A375 (cell line): ENCODE measurements around the gene TIPRL. TPM values are rescaled to one million over a fixed set of nuclear protein-coding genes. Genes with fewer than 3 reads are reported as not detected.

ENCODE experiments used
- small RNA-seq: library from RNA; depleted of rRNA; stranded (forward); fragments of <200 nt; gene quantifications from one replicate; pipeline ENCODE3, GENCODE V24; 2014
- total RNA-seq: library from RNA; depleted of rRNA; stranded (reverse); fragments of >200 nt; shearing (Covaris generic); gene quantifications from 2 replicates; pipeline ENCODE4 v1.2.3, GENCODE V29; 2014; rRNA removed

The TIPRL gene
- total RNA-seq = 80.7 and 94.4 TPM in 2 replicates

GRCh38 chr1:168178638-168179437 lies at the start of gene TIPRL:
Gene TIPRL (plus strand): TSS chr1:168178962. CDS start chr1:168179078, 116 bp downstream.

GRCh38 chr1:168136709-168137514 lies 41.9 kb upstream of the TIPRL start, which contains the start of gene GPR161:
Gene GPR161 (minus strand): TSS chr1:168136930. CDS start chr1:168104850, 32,080 bp downstream.

GRCh38 chr1:168225476-168226190 lies 46.9 kb downstream of the TIPRL start, which contains the start of gene SFT2D2:
Gene SFT2D2 (plus strand): TSS chr1:168226004. CDS start chr1:168226080, 76 bp downstream.

Small RNAs within 50 kb of the gene (small RNA-seq; reads per million reads assigned to genes)
- gene AL021397.1 = not detected

Other genes starting within 250 kb of the TIPRL start
- gene DCAF6, start 242.3 kb upstream of the TIPRL start, total RNA-seq = 34.3 and 39.2 TPM in 2 replicates
- 28.8 and 30.3 TPM in 2 replicates for gene MPC2, start 241.9 kb upstream of the TIPRL start, total RNA-seq
- gene GPR161, start 42.0 kb upstream of the TIPRL start, total RNA-seq = 8.9 and 9.9 TPM in 2 replicates
- gene SFT2D2, start 47.0 kb downstream of the TIPRL start, total RNA-seq = 38.2 and 44.0 TPM in 2 replicates
- gene TBX19, start 101.9 kb downstream of the TIPRL start, total RNA-seq = 0.98 and 1.0 TPM in 2 replicates